Osteocyte (in vitro differentiated cells): ENCODE results near the gene EXOC3. TPM values are rescaled to one million over a fixed set of nuclear protein-coding genes. Genes with fewer than 3 reads are reported as not detected.
"Not testable (repeated sequence)": the region's sequence is repeated elsewhere in the genome, so short reads cannot be mapped to it uniquely, and the experiment has no call there.

Source experiments
- DNase-seq: peaks from one replicate; pipeline ENCODE4 v3.0.0; 2021; ENCODE audit warnings: mixed read lengths; ENCODE audit not compliant: unreplicated experiment; ENCODE audit errors: extremely low spot score
- H3K27ac Mint-ChIP-seq: one replicate; pipeline ENCODE4 v1.8.0; 2021; ENCODE audit warnings: mild to moderate bottlenecking, mixed read lengths; ENCODE audit not compliant: unreplicated experiment
- H3K27me3 Mint-ChIP-seq: one replicate; pipeline ENCODE4 v1.8.0; 2021; ENCODE audit warnings: mixed read lengths; ENCODE audit not compliant: unreplicated experiment
- H3K36me3 Mint-ChIP-seq: one replicate; pipeline ENCODE4 v1.8.0; 2021; ENCODE audit warnings: mixed read lengths; ENCODE audit not compliant: unreplicated experiment
- H3K4me1 Mint-ChIP-seq: one replicate; pipeline ENCODE4 v1.8.0; 2021; ENCODE audit warnings: mixed read lengths; ENCODE audit not compliant: unreplicated experiment
- H3K4me3 Mint-ChIP-seq: one replicate; pipeline ENCODE4 v1.8.0; 2021; ENCODE audit warnings: mild to moderate bottlenecking, moderate library complexity, mixed read lengths; ENCODE audit not compliant: unreplicated experiment
- H3K9me3 Mint-ChIP-seq: one replicate; pipeline ENCODE4 v1.8.0; 2021; ENCODE audit warnings: mixed read lengths; ENCODE audit not compliant: unreplicated experiment
- total RNA-seq: library from RNA; stranded (reverse); gene quantifications from 2 replicates; pipeline ENCODE4 v1.2.1, GENCODE V29; 2021
- TF ChIP-seq, protein P1 (sequence below): fragments of 200-600 bp; sonication (generic); IDR thresholded peaks from 2 replicates; pipeline ENCODE4 v1.5.0; 2021; ENCODE audit warnings: antibody characterized with exemption, mild to moderate bottlenecking, moderate library complexity

Gene EXOC3
- total RNA-seq, 1 donor from 2014 or later, result 81.4 TPM

DNA sequence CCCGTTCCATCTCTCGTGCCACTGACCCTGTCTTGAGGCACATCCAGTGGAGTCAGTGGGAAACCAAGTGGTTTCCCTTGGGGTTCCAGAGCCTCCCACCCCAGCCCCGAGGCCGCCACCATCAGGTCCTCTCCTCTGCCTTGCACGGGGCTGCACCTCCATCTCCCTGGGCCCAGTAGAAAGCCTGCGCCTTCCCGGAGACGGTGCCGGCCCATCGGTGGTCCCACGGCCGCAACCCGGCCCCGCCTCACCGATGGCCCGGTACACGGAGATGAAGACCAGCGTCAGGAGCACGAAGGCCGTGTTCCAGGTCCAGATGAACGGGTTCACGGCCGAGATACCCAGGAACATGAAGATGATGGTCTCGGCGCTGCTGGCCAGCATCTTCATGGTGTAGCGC lies 40.0 kb downstream of the EXOC3 start:
- Mint-ChIP-seq H3K9me3 (no peaks in the 10 kb centered on the region), H3K4me3 (no peak overlapping the region), H3K36me3 (no peaks in the 10 kb centered on the region), H3K27ac (no peak overlapping the region), H3K27me3 (no peaks in the 10 kb centered on the region), H3K4me1 (no peaks in the 10 kb centered on the region)
- DNase-seq, result no peak
- TF ChIP-seq, protein P1, sequence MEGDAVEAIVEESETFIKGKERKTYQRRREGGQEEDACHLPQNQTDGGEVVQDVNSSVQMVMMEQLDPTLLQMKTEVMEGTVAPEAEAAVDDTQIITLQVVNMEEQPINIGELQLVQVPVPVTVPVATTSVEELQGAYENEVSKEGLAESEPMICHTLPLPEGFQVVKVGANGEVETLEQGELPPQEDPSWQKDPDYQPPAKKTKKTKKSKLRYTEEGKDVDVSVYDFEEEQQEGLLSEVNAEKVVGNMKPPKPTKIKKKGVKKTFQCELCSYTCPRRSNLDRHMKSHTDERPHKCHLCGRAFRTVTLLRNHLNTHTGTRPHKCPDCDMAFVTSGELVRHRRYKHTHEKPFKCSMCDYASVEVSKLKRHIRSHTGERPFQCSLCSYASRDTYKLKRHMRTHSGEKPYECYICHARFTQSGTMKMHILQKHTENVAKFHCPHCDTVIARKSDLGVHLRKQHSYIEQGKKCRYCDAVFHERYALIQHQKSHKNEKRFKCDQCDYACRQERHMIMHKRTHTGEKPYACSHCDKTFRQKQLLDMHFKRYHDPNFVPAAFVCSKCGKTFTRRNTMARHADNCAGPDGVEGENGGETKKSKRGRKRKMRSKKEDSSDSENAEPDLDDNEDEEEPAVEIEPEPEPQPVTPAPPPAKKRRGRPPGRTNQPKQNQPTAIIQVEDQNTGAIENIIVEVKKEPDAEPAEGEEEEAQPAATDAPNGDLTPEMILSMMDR, result no peak

DNA sequence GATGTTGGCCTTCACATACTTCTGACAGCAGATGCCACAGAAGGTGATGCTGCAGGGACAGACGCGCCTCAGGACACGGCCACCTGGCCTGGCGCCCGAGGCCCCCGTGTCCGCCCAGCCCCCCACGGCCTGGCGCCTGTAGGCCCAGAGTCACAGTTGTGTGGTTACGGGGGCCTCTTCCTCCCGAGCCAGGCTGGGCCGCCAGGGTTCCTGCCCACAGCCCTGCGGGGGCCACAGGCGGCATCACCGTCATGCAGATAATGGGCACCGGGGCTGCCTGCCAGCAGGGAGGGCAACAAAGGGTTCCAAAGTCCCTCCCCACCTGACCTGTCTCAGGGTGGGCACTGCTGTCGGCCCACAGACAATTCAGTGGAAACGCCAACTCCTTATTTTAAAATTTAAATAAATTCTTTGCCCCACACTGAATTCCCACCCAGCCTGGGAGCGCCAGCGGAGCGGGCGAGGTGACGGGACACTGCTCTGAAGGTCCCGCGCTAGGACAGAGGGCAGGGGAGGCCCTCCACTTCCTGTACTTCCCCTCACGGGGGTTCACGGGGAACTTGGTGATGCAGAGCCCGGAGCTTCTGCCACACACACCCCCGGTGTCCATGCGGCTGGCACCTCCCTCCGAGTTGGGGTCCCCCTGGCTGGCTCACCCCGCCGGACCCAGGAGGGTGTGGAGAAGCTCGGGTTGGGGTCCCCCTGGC lies 40.6 kb downstream of the EXOC3 start:
- H3K4me3 Mint-ChIP-seq, result no peak overlapping the region
- no peaks in the 10 kb centered on the region for H3K4me1 Mint-ChIP-seq
- H3K27ac Mint-ChIP-seq, result no peak overlapping the region
- H3K9me3 Mint-ChIP-seq, result no peaks in the 10 kb centered on the region
- TF ChIP-seq, protein P1, result no peak
- H3K36me3 Mint-ChIP-seq, result no peaks in the 10 kb centered on the region
- H3K27me3 Mint-ChIP-seq, result no peaks in the 10 kb centered on the region
- no peak for DNase-seq

DNA sequence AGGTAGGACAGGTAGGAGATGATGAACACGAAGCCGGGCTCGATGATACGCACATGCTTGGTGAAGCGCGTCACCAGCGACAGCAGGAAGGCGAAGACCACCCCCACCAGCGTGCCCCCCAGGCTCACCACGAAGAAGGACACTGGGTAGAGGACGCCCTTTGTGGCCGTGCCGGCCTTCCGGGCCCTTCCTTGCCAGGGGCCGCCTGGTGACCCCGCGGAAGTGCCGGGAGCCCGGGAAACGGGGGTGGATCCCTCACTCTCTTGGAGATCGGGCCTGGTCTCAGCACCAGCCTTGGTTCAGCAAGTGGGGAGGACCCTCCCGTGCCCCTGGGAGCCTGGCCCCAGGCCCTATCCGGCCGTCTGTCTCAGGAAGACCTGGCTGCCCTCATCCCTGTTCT lies 41.6 kb downstream of the EXOC3 start:
- no peak for DNase-seq
- Mint-ChIP-seq H3K27me3 (no peaks in the 10 kb centered on the region), H3K9me3 (no peaks in the 10 kb centered on the region), H3K27ac (no peak overlapping the region), H3K4me3 (no peak overlapping the region), H3K36me3 (no peaks in the 10 kb centered on the region), H3K4me1 (no peaks in the 10 kb centered on the region)
- TF ChIP-seq, protein P1, result no peak

DNA sequence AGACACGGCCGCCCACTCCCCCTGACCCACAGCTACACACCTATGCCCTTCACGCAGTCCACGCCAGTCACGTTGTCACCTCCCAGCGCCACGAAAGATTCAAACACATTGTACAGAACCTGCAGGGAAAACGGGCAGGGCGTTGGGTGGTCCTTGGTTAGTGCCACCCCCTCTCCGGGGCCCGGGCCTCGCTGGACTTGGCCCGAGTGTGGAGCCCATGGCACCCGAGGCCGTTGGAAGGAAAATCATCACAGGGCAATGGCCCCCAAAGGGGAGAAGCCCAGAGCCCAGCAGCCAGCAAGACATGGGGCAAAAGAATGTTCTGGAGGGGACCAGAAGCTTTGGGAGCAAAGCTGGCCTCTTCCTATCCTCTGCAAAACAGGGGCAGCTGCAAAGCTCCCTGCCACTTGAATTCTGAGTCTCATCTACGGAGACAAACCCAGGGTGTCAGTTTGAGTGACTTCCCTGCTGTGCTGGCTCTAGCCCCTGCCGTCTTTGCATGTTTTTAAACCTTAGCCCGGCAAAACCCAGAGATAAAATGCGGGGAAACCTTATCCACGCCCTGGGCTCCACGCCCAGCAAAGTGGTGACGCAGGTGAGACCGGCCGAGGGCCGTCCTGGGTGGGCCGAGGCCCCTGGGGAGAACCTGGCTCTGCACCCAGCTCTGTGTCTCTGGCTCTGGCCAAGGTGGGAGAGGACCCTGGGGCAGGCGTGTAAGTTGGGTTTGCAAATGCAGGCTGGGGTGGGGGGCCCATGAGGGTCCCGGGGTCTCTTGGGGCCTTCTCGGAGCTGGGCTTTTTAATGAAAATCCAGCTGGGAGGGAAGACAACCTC lies 42.4 kb downstream of the EXOC3 start:
- no peak overlapping the region for H3K4me3 Mint-ChIP-seq
- DNase-seq, result no peak
- H3K27me3 Mint-ChIP-seq, result no peaks in the 10 kb centered on the region
- no peak overlapping the region for H3K27ac Mint-ChIP-seq
- H3K36me3 Mint-ChIP-seq, result no peaks in the 10 kb centered on the region
- TF ChIP-seq, protein P1, result no peak
- no peaks in the 10 kb centered on the region for H3K4me1 Mint-ChIP-seq
- H3K9me3 Mint-ChIP-seq, result no peaks in the 10 kb centered on the region

DNA sequence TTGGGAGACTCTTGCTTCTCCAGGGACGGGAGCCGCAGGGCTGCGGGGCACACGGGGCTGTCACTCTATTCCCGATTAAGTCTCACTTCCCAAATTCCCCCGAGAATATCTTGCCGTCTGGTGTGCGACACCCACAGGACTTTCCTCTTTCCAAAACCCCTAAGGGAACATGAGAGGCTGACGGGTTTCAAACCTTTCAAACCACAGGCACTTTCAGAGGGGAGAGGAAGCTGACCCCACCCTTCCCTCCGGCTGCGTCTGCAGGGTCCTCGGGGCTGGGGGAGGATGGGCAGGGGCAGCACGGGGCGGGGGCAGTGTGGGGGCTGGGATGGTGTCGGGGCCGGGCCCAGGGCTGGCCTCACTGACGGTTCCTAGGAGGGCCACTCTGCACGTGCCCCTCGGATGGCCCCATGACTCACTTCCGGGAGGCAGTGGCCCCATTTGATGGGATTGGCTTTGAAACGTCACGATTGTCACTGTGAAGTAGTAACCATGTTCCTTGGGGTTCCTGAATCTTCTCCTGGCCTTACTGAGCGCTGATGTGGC lies 43.0 kb downstream of the EXOC3 start:
- no peaks in the 10 kb centered on the region for H3K27me3 Mint-ChIP-seq
- H3K27ac Mint-ChIP-seq, result no peak overlapping the region
- TF ChIP-seq, protein P1, result no peak
- H3K4me3 Mint-ChIP-seq, result no peak overlapping the region
- no peaks in the 10 kb centered on the region for H3K36me3 Mint-ChIP-seq
- H3K4me1 Mint-ChIP-seq, result no peaks in the 10 kb centered on the region
- no peak for DNase-seq
- no peaks in the 10 kb centered on the region for H3K9me3 Mint-ChIP-seq

DNA sequence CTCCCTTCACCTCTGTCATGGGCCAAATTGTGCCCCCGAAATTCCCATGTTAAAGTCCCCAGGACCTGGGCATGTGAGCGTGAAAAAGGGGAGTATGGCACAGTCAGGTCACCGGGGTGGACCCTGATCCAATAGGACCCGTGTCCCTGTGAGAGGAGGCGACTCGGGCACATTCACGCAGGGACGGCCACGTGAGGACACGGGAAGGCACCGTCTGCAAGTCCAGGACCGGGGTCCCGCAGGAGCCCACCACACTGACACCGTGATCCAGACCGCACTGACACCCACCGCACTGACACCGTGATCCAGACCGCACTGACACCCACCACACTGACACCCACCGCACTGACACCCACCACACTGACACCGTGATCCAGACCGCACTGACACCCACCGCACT lies 43.6 kb downstream of the EXOC3 start:
- not testable (repeated sequence) for H3K9me3 Mint-ChIP-seq, H3K27me3 Mint-ChIP-seq, DNase-seq, H3K4me1 Mint-ChIP-seq, H3K4me3 Mint-ChIP-seq, H3K27ac Mint-ChIP-seq, H3K36me3 Mint-ChIP-seq
